Measurements from ENCODE around the gene ATAT1. TPM values are rescaled to one million over a fixed set of nuclear protein-coding genes. Genes with fewer than 3 reads are reported as not detected.

ATAT1 gene
- polyA plus RNA-seq, 3 donors: 0.51 to 10.4 (median 0.68) TPM

DNA sequence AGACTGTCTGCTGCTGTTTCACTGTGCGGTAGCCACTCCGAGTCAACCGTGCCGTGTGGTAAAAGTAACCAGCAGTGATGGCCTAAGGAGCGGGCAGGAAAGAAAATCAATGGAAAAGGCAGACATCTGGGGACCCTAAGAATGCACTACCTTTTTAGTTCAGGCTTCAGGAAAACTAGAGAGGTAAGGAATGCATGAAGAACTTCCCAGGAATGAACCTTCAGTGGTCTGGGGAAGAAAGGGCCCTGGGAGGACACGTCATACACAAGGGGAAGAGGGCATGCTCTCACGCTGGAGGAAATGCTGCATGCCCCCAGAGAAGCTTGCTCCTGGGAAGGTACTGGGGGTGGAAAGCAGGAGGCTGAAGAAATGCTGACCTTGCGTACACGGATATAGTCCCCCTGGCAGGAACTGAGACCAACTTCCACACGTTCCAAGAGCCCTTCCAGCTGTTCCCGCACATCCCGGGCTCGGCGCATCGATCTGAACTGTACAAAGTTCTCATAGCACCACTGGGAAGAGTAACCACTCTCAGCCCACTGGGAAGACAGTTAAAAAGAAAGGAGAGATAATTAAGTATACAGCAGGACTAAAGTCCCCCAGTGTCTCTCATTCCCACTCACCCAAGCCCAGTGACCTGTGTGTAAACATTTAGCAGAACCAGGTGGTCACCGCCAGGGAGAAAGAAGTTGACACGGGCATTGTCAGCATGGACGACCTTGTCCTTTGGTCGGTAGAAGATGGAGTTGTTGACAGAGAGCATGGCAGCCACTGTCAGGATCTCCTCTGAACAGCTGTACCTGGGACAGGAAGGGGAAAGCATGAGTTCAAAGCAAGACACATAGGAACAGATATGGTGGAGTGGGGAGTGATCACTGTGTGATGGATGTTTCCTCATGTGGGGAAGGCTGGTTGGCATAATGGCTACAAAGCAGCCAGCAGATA is 28.4 kb downstream of the ATAT1 start:
- Histone ChIP-seq H3K4me2 (replicated peaks; ENCODE audit: extremely low read depth, low read length, poor library complexity, severe bottlenecking) (no peak overlapping the region), H3K9me3 (replicated peaks in 1 of 2; ENCODE audit: control insufficient read depth in 1 of 2, insufficient read depth in 1 of 2, low read length in 2 of 2) (no peaks in the 10 kb centered on the region), H3K27me3 (ENCODE audit: control insufficient read depth in 2 of 2, insufficient read depth in 2 of 2, low read length in 2 of 2) (no peaks in the 10 kb centered on the region), H3K79me2 (ENCODE audit: insufficient read depth, low read length) (no peaks in the 10 kb centered on the region), H3K4me1 (ENCODE audit: control insufficient read depth in 1 of 2, insufficient read depth in 2 of 2, low read length in 2 of 2) (peaks cover 13 to 16% of the 10 kb centered on the region in 2 donors), H2AFZ (ENCODE audit: insufficient read depth, low read depth, low read length, poor library complexity, severe bottlenecking) (no peak overlapping the region), H3K4me3 (replicated peaks in 1 of 3; ENCODE audit: low read depth in 2 of 3, low read length in 3 of 3) (no peak overlapping the region), H3K27ac (ENCODE audit: low read depth in 1 of 2, low read length in 2 of 2) (no peak overlapping the region), H3K9ac (ENCODE audit: insufficient read depth, low read length, poor library complexity, severe bottlenecking) (no peak overlapping the region), H3K36me3 (replicated peaks in 1 of 2; ENCODE audit: control insufficient read depth in 1 of 2, insufficient read depth in 2 of 2, low read length in 2 of 2) (peaks cover 87 to 93% of the 10 kb centered on the region in 2 donors), H4K20me1 (ENCODE audit: insufficient read depth, low read length) (peaks cover 13% of the 10 kb centered on the region)
- peak overlapping the region in 4 of 7 donors; percentile 6 to 58 (median 24) for H3K27ac Mint-ChIP-seq
- DNase-seq: no peak
- intact Hi-C loops (cut with micrococcal nuclease): no loop called here
- WGBS (ENCODE audit: insufficient coverage): 99% methylated on average over 12 of the region's 19 CpGs
- peaks cover 17% of the 10 kb centered on the region for H3K4me1 Mint-ChIP-seq
- no peak overlapping the region for H3K4me3 Mint-ChIP-seq
- TF ChIP-seq CTCF (IDR thresholded peaks at IDR 0.05): no peak
- H3K27me3 Mint-ChIP-seq (ENCODE audit: low read depth in 3 of 3): peaks cover 0 to 1% (median 0%) of the 10 kb centered on the region in 3 donors
- peaks cover 78 to 91% of the 10 kb centered on the region in 2 donors for H3K36me3 Mint-ChIP-seq
- no peaks in the 10 kb centered on the region for H3K9me3 Mint-ChIP-seq

DNA sequence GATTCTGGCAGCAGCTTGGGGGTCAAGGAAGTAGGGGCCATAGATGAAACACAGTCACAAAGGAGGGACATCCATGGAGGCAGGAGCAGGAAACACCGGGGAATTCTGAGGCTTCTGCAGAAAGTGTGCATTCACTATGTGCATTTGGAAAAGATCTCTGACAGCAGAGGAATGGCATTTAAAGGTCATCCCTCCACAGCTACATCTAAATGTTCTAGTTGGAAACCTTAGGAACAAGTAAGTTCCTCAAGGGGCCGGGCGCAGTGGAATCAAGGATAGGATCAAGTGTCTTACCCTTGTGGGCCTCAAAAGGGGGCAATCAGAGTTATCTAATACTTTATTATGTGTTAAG is 29.0 kb downstream of the ATAT1 start:
- Mint-ChIP-seq H3K27me3 (ENCODE audit: low read depth in 3 of 3) (peaks cover 0 to 1% (median 0%) of the 10 kb centered on the region in 3 donors), H3K4me3 (no peak overlapping the region), H3K9me3 (no peaks in the 10 kb centered on the region), H3K36me3 (peaks cover 83 to 97% of the 10 kb centered on the region in 2 donors), H3K27ac (peak overlapping the region in 4 of 7 donors; percentile 6 to 77 (median 66)), H3K4me1 (peaks cover 15% of the 10 kb centered on the region)
- H3K9me3 ChIP-seq (replicated peaks in 1 of 2; ENCODE audit: control insufficient read depth in 1 of 2, insufficient read depth in 1 of 2, low read length in 2 of 2): no peaks in the 10 kb centered on the region
- H3K79me2 ChIP-seq (ENCODE audit: insufficient read depth, low read length): no peaks in the 10 kb centered on the region
- H3K36me3 ChIP-seq (replicated peaks in 1 of 2; ENCODE audit: control insufficient read depth in 1 of 2, insufficient read depth in 2 of 2, low read length in 2 of 2): peaks cover 90 to 99% of the 10 kb centered on the region in 2 donors
- no peak overlapping the region for H3K4me3 ChIP-seq (replicated peaks in 1 of 3; ENCODE audit: low read depth in 2 of 3, low read length in 3 of 3)
- no peaks in the 10 kb centered on the region for H3K27me3 ChIP-seq (ENCODE audit: control insufficient read depth in 2 of 2, insufficient read depth in 2 of 2, low read length in 2 of 2)
- no peak for TF ChIP-seq CTCF (IDR thresholded peaks at IDR 0.05)
- no peak overlapping the region for H2AFZ ChIP-seq (ENCODE audit: insufficient read depth, low read depth, low read length, poor library complexity, severe bottlenecking)
- intact Hi-C loops (cut with micrococcal nuclease): no loop called here
- H3K27ac ChIP-seq (ENCODE audit: low read depth in 1 of 2, low read length in 2 of 2): no peak overlapping the region
- peaks cover 13% of the 10 kb centered on the region for H4K20me1 ChIP-seq (ENCODE audit: insufficient read depth, low read length)
- WGBS (ENCODE audit: insufficient coverage): 100% methylated on average over 1 of the region's 3 CpGs
- no peak overlapping the region for H3K4me2 ChIP-seq (replicated peaks; ENCODE audit: extremely low read depth, low read length, poor library complexity, severe bottlenecking)
- no peak overlapping the region for H3K9ac ChIP-seq (ENCODE audit: insufficient read depth, low read length, poor library complexity, severe bottlenecking)
- no peak for DNase-seq
- peaks cover 13 to 16% of the 10 kb centered on the region in 2 donors for H3K4me1 ChIP-seq (ENCODE audit: control insufficient read depth in 1 of 2, insufficient read depth in 2 of 2, low read length in 2 of 2)
